HG02970 (cell line): ENCODE measurements around the gene LMAN2.

Source experiments
- ATAC-seq: cut with Tn5 transposase; IDR thresholded peaks from one replicate; pipeline ENCODE4 v1.9.1; 2021; ENCODE audit warnings: mild to moderate bottlenecking, moderate library complexity, moderate number of reproducible peaks; ENCODE audit not compliant: unreplicated experiment, low FRiP score

LMAN2 gene

DNA sequence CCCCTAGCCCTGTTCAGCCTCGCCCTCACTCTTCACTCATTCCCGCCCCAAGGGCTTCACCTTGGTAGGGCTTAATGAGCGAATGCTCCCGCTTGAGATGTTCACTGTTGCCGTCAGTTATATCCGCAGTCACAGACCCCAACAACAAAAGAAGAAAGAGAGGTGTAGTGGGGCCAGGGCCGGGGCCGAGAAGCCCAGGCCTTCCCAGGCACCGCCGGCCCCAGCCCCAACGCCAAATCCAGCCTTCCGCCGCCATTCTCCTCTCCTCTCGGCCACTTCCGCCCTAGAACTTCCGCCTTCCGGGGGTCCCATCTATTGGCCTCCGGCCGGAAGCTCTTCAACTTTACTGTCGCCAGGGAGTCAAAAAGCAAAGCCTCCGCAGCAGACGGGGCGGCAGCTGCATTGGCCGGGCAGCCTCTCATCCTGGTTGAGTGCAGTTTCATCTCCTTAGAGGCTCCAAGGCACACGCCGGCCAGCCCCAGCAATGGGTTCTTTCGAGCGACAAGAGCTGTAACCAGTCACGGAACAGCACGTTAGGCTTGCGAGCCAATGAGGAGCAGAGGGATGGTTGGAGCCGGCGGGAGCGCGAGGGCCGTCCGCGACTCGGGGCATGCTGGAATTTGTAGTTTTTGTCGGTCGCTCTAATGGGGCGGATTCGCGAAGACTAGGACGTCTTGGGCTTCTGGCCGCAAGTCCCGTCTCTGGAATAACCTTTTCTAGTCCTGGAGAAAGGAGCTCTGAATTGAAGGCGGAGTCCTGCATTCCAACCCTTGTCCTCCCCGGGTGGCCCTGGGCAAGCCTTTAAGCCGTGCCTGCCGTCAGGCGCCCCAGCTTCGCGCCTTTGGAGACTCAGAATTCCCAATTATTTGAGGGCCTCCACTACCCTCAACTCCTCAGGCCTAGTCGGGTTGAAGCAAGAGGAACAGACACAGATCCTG lies at the start of gene LMAN2:
LMAN2 (minus strand) TSS at position 277 of the 938 bp plus-strand sequence; CDS start at position 256, 21 bp downstream.
- ATAC-seq = peak; percentile 94

- no peak for ATAC-seq
Observed at GRCh38 chr5:177399997-177400868, 48.8 kb upstream of the LMAN2 start, which contains the start of gene PFN3. PFN3 (minus strand) TSS chr5:177400661; CDS start chr5:177400576, 85 bp downstream.

DNA sequence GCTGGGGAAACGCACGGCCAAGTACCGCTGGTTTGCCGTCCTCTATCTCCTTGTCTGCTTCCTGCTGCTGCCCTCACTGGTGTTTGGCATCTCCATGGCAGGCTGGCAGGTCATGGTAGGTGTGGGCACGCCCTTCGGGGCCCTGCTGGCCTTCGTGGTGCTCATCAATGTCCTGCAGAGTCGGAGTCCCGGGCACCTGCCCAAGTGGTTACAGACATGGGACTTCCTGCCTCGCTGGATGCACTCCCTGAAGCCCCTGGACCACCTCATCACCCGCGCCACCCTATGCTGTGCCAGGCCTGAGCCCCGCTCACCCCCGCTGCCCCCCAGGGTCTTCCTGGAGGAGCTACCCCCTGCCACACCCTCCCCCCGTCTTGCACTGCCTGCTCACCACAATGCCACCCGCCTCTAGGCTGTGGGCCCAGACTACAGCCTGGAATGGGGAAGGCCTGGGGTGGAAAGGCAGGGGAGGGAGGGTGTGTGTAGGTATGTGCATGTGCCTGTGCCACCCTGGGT lies 46.5 kb upstream of the LMAN2 start:
- no peak for ATAC-seq

DNA sequence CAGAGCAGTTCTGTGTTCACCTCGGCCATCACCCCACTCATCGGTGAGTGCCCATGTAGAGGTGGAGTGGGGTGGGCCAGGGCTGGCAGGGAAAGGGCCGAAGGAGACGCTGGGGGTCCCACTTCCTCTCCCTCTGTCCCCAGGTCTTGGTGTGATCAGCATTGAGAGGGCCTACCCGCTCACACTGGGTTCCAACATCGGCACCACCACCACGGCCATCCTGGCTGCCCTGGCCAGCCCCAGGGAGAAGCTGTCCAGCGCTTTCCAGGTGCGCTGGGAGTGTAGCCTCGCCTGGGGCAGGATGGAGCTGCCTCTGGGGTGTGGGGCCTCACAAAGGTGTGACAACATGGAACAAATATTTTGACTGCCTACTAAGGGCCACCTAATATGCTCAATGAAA lies 45.3 kb upstream of the LMAN2 start:
- no peak for ATAC-seq

- no peak for ATAC-seq
Observed at GRCh38 chr5:177396078-177396477, 44.6 kb upstream of the LMAN2 start.

GRCh38 chr5:177393990-177394389 lies 42.5 kb upstream of the LMAN2 start:
- no peak for ATAC-seq

DNA sequence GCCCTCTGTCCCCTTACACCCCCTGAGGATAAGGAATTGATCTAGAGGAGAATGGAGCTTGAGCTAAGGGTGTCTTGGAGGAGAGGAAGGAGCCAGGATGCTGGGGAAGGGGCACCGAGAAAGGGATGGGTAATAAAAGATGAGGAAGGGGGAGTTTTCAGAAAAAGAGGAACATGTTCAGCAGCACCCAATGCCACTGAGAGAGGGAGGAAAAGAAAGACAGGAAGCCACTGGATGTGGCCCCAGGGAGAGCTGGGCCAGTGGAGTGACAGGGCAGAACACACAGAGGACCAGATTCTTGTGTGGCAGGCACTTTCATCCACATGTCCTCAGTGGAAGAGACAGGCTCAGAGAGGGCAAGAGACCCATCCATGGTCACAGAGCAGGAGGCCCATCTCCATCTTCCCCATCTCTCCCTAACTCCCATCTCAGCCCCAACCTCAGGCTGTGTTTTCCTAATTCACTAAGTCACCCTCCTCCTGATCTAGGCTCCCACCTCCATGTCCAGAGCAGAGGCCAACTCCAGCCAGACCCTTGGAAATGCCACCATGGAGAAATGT lies 41.8 kb upstream of the LMAN2 start:
- ATAC-seq = no peak

GRCh38 chr5:177392765-177393164 lies 41.3 kb upstream of the LMAN2 start:
- no peak for ATAC-seq

DNA sequence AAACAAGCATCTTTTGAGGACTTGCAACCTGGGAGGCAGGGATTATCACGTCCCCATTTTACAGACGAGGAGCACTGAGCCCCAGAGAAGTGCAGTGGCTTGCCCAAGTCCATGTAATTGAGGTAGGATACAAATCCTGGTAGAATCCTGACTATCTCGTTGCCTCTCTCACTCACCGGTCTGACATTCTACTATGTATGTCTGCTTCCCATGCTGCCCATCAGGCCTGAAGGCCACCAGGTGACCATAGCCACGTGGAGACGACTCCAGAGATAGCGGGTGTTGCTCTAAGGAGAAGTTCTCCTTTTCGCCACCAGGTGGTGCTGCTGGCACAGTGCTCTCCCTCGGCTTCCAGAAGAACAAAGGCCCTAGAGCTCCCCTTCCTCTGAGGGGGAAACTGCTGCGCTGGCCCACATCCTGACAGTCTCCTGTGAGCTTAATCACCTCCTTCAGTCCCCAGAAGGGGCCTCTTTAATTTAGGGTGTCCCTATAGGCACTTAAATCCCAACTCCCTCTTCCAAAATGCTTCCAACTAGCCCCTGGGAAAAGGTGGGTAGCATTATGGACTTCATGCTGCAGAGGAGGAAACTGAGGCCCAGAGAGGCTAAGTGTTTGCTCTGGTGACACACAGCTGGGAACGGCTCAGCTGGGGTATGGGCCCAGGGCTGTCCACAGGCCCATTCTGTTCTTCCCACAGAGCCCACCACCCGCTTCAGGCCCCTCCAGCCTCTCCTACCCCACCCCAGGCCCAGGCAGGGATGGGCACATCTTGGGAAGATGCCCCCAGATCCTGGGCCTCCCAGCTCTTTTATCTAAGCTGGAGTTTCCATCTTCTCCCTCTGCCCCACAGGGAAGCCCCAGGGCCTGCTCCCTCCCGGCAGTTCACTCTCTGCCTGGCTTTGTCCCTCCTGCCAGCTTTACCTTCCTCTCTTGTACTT lies 39.2 kb upstream of the LMAN2 start:
- peak; percentile 46 for ATAC-seq

- ATAC-seq = no peak
Observed at GRCh38 chr5:177389241-177390169, 38.0 kb upstream of the LMAN2 start.

DNA sequence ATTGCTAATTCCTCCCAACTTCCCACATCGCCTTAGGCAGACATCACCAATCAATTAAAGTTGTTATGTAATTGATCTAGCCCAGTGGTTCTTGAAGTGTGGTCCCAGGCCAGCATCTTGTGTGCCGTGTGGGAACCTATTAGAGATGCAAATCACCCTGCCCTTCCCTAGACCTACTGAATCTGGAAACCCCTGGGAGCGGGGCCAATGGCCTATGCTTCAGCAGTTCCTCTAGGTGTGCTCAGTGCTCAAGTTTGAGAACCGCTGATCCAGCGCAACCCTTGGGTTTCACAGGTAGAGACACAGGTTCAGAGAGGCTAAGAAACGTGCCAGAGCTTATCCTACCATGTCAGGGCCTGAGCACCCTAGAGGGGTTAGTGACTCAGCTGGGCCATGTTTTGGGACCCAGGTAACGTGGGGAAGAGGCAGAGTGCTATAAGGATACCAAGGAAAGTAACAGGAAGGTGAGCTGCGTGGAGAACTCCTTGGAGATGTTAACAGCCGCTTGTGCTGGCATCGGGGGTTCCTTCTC lies 37.1 kb upstream of the LMAN2 start:
- ATAC-seq = no peak

- ATAC-seq = no peak
Observed at GRCh38 chr5:177387405-177387804, 35.9 kb upstream of the LMAN2 start.

DNA sequence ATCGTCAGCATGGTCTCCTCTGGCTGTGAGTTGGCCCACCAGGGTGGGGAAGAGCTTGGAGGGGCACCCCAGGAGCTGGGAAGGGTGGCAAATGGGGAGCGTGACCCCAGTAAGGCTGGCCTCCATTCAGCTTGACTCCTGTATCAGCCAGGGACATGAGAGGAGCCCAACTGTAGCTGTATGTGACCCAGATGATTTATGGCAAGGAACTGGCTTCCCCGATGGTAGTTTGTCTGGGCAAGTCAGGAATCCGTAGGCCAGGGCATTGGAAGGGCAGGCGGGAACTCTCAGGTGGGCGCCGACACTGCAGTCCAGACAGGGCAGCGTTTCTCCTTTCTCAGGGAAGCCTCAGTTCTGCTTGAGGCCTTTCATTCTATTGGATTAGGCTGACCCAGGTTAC lies 35.1 kb upstream of the LMAN2 start:
- ATAC-seq = no peak

- ATAC-seq = no peak
Observed at GRCh38 chr5:177385720-177386119, 34.3 kb upstream of the LMAN2 start.

GRCh38 chr5:177384134-177384533 lies 32.7 kb upstream of the LMAN2 start, which contains the start of gene SLC34A1:
SLC34A1 (plus strand) TSS chr5:177384434; CDS start chr5:177385742, 1,308 bp downstream.
- ATAC-seq = no peak

- ATAC-seq = no peak
Observed at GRCh38 chr5:177383181-177383580, 31.7 kb upstream of the LMAN2 start.

- no peak for ATAC-seq
Observed at GRCh38 chr5:177382423-177383029, 31.1 kb upstream of the LMAN2 start.

DNA sequence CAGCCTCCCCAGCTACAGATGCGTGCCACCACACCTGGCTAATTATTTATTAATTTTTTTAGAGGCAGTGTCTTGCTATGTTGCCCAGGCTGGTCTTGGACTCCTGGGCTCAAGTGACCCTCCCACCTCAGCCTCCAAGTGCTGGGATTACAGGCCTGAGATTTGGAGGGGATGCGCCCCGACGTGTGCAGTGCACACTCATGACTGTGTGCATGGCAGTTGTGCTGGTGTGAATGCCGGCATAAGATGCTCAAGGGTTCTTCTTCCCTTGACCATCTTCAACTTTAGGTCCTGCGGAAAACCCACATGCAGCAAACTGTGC lies 29.3 kb upstream of the LMAN2 start:
- ATAC-seq = no peak
